ENCODE measurements around the gene PRSS50.

DNA sequence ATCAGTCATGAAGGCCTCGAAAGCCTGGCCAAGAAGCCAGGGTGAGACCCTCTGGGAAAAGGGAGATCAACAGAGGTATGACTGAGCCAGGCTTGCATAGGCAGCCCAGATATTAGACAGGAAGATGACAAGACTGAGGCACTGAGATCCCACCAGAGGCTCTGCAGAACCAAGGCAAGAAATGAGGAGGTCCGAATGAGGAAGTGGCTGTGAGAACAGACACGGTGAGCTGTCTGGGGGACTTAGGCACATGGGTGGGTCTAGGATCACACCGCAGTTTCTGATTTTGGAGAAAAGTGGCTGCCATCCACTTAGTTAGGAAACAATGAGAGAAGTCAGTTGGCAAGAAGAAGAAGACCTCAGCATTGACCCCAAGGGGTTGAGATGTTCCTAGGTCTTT, 31.5 kb upstream of the PRSS50 start:
- TF ChIP-seq, protein P1, sequence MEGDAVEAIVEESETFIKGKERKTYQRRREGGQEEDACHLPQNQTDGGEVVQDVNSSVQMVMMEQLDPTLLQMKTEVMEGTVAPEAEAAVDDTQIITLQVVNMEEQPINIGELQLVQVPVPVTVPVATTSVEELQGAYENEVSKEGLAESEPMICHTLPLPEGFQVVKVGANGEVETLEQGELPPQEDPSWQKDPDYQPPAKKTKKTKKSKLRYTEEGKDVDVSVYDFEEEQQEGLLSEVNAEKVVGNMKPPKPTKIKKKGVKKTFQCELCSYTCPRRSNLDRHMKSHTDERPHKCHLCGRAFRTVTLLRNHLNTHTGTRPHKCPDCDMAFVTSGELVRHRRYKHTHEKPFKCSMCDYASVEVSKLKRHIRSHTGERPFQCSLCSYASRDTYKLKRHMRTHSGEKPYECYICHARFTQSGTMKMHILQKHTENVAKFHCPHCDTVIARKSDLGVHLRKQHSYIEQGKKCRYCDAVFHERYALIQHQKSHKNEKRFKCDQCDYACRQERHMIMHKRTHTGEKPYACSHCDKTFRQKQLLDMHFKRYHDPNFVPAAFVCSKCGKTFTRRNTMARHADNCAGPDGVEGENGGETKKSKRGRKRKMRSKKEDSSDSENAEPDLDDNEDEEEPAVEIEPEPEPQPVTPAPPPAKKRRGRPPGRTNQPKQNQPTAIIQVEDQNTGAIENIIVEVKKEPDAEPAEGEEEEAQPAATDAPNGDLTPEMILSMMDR (IDR thresholded peaks at IDR 0.05), result no peak
- no peak for TF ChIP-seq POLR2AphosphoS5 (IDR thresholded peaks at IDR 0.05)
- no peak for TF ChIP-seq POLR2A (IDR thresholded peaks at IDR 0.05)

Measured in prostate gland (tissue), 2 donors.